OCI-LY1 (cell line): ENCODE data around the gene ELP2.

Experiments
- H2AFZ ChIP-seq: fragments of 200-600 bp; sonication (generic), shearing (Covaris generic); 2 replicates; pipeline ENCODE4 v1.6.0; 2014; ENCODE audit warnings: antibody characterized with exemption, mild to moderate bottlenecking, low read length
- H3F3A ChIP-seq: fragments of 200-600 bp; sonication (generic), shearing (Covaris generic); 2 replicates; pipeline ENCODE4 v1.6.0; 2014; ENCODE audit warnings: mild to moderate bottlenecking, antibody characterized with exemption, low read length, moderate library complexity; ENCODE audit not compliant: insufficient read depth
- H3K27ac ChIP-seq: fragments of 200-600 bp; sonication (generic); 2 replicates; pipeline ENCODE4 v1.5.1; 2014; ENCODE audit warnings: low read length, mixed run types, mild to moderate bottlenecking, low read depth; ENCODE audit not compliant: poor library complexity, severe bottlenecking
- H3K27me3 ChIP-seq: fragments of 200-600 bp; sonication (generic); 2 replicates; pipeline ENCODE4 v1.6.0; 2014; ENCODE audit warnings: antibody characterized with exemption, mild to moderate bottlenecking, low read length, moderate library complexity; ENCODE audit not compliant: insufficient read depth
- H3K36me3 ChIP-seq: fragments of 200-600 bp; sonication (generic); 2 replicates; pipeline ENCODE4 v1.6.1; 2014; ENCODE audit warnings: mild to moderate bottlenecking, antibody characterized with exemption, low read length, moderate library complexity, mixed read lengths; ENCODE audit not compliant: insufficient read depth
- H3K4me1 ChIP-seq: fragments of 200-600 bp; sonication (generic); 2 replicates; pipeline ENCODE4 v1.5.1; 2014; ENCODE audit warnings: mild to moderate bottlenecking, low read length, moderate library complexity; ENCODE audit not compliant: insufficient read depth, severe bottlenecking
- H3K4me2 ChIP-seq: fragments of 200-600 bp; sonication (generic), shearing (Covaris generic); 2 replicates; pipeline ENCODE4 v1.6.1; 2014; ENCODE audit warnings: low read length
- H3K4me3 ChIP-seq: fragments of 200-600 bp; sonication (generic); 2 replicates; pipeline ENCODE4 v1.5.1; 2014; ENCODE audit warnings: low read length, low read depth, mild to moderate bottlenecking, mixed read lengths; ENCODE audit not compliant: poor library complexity, severe bottlenecking
- H3K79me2 ChIP-seq: fragments of 200-600 bp; shearing (Covaris generic); 2 replicates; pipeline ENCODE4 v1.6.1; 2016; ENCODE audit warnings: mixed run types, low read length, mixed read lengths; ENCODE audit not compliant: insufficient read depth
- H3K9ac ChIP-seq: fragments of 200-600 bp; sonication (generic), shearing (Covaris generic); 2 replicates; pipeline ENCODE4 v1.6.1; 2014; ENCODE audit warnings: mild to moderate bottlenecking, low read length, mixed read lengths
- H3K9me2 ChIP-seq: fragments of 200-600 bp; sonication (generic), shearing (Covaris generic); 2 replicates; pipeline ENCODE4 v1.6.1; 2014; ENCODE audit warnings: low read depth, mild to moderate bottlenecking, low read length, mixed read lengths
- H3K9me3 ChIP-seq: fragments of 200-600 bp; shearing (Covaris generic); 2 replicates; pipeline ENCODE4 v1.6.1; 2014; ENCODE audit warnings: low read length, mixed read lengths
- H4K20me1 ChIP-seq: fragments of 200-600 bp; sonication (generic), shearing (Covaris generic); 2 replicates; pipeline ENCODE4 v1.6.0; 2016; ENCODE audit warnings: mild to moderate bottlenecking, low read length; ENCODE audit not compliant: insufficient read depth
- EZH2 ChIP-seq: fragments of 200-600 bp; sonication (generic), shearing (Covaris generic); IDR thresholded peaks from 2 replicates; pipeline ENCODE4 v1.8.0; 2017; ENCODE audit warnings: borderline replicate concordance, mixed run types, mild to moderate bottlenecking, antibody characterized with exemption, low read length, moderate library complexity, mixed read lengths
- TF ChIP-seq, protein P1 (sequence below): fragments of 200-600 bp; sonication (generic), shearing (Covaris generic); IDR thresholded peaks from 2 replicates; pipeline ENCODE4 v1.5.1; 2017; ENCODE audit warnings: mild to moderate bottlenecking, antibody characterized with exemption, low read length, moderate library complexity, mixed read lengths

Gene ELP2

GRCh38 chr18:36183987-36184386 lies 54.3 kb downstream of the ELP2 start:
- Histone ChIP-seq H3K27me3 (peaks cover 5% of the 10 kb centered on the region; the same call in 1 of the 2 replicates), H3K4me3 (no peak overlapping the region)

DNA sequence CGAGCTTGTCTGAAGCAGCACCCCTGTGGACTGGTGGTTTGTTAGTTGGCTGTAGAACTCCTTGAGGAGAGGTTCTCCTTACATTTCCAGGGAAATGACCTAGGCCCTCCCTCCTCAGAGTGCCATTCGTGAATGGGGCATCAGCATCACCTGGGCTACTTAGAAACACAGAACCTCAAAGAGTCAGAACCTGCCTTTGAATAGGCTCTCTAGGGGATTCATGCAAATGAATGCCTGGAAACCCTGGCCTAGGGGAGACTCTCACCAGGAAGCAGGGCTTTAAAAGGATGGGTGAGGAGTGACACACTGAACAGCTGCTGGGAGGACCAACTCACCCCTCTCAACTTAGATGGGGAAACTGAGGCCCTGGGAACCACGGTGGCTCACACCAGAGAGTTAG lies 55.5 kb downstream of the ELP2 start:
- peaks cover 21% of the 10 kb centered on the region for H3K4me1 ChIP-seq
- no peak overlapping the region for H3K4me3 ChIP-seq
- peaks cover 5% of the 10 kb centered on the region; the same call in 1 of the 2 replicates for H3K27me3 ChIP-seq
- H3K27ac ChIP-seq = no peak overlapping the region
- H3K9ac ChIP-seq = no peak overlapping the region
- no peaks in the 10 kb centered on the region; the same call in 1 of the 2 replicates for H3F3A ChIP-seq
- H3K9me2 ChIP-seq = no peaks in the 10 kb centered on the region
- no peaks in the 10 kb centered on the region for H3K9me3 ChIP-seq
- no peaks in the 10 kb centered on the region for H3K79me2 ChIP-seq
- no peak overlapping the region for H3K4me2 ChIP-seq
- TF ChIP-seq, protein P1, sequence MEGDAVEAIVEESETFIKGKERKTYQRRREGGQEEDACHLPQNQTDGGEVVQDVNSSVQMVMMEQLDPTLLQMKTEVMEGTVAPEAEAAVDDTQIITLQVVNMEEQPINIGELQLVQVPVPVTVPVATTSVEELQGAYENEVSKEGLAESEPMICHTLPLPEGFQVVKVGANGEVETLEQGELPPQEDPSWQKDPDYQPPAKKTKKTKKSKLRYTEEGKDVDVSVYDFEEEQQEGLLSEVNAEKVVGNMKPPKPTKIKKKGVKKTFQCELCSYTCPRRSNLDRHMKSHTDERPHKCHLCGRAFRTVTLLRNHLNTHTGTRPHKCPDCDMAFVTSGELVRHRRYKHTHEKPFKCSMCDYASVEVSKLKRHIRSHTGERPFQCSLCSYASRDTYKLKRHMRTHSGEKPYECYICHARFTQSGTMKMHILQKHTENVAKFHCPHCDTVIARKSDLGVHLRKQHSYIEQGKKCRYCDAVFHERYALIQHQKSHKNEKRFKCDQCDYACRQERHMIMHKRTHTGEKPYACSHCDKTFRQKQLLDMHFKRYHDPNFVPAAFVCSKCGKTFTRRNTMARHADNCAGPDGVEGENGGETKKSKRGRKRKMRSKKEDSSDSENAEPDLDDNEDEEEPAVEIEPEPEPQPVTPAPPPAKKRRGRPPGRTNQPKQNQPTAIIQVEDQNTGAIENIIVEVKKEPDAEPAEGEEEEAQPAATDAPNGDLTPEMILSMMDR = no peak
- no peak for TF ChIP-seq EZH2
- H3K36me3 ChIP-seq = no peaks in the 10 kb centered on the region
- H4K20me1 ChIP-seq = no peaks in the 10 kb centered on the region
- H2AFZ ChIP-seq = no peak overlapping the region

More at GRCh38 chr18:36183987-36184386, 54.3 kb downstream of the ELP2 start:
- H3K36me3 ChIP-seq = no peaks in the 10 kb centered on the region
- no peak overlapping the region for H2AFZ ChIP-seq
- no peaks in the 10 kb centered on the region for H3K9me2 ChIP-seq
- TF ChIP-seq, protein P1 = no peak
- no peak for TF ChIP-seq EZH2
- no peak overlapping the region for H3K4me2 ChIP-seq
- H3F3A ChIP-seq = no peaks in the 10 kb centered on the region; the same call in 1 of the 2 replicates
- no peak overlapping the region for H3K9ac ChIP-seq
- H4K20me1 ChIP-seq = no peaks in the 10 kb centered on the region
- no peaks in the 10 kb centered on the region for H3K79me2 ChIP-seq
- H3K4me1 ChIP-seq = peaks cover 21% of the 10 kb centered on the region
- H3K27ac ChIP-seq = no peak overlapping the region
- no peaks in the 10 kb centered on the region for H3K9me3 ChIP-seq

- H4K20me1 ChIP-seq = no peaks in the 10 kb centered on the region
- H2AFZ ChIP-seq = no peak overlapping the region
- H3K9me2 ChIP-seq = no peaks in the 10 kb centered on the region
- H3K36me3 ChIP-seq = no peaks in the 10 kb centered on the region
- no peak overlapping the region for H3K4me2 ChIP-seq
- no peaks in the 10 kb centered on the region for H3K79me2 ChIP-seq
- H3K27ac ChIP-seq = no peak overlapping the region
- peaks cover 5% of the 10 kb centered on the region; the same call in 1 of the 2 replicates for H3K27me3 ChIP-seq
- peaks cover 21% of the 10 kb centered on the region for H3K4me1 ChIP-seq
- H3K9ac ChIP-seq = no peak overlapping the region
- no peaks in the 10 kb centered on the region for H3F3A ChIP-seq
- TF ChIP-seq EZH2 = no peak
- TF ChIP-seq, protein P1 = no peak
- H3K4me3 ChIP-seq = no peak overlapping the region
- H3K9me3 ChIP-seq = no peaks in the 10 kb centered on the region
These were observed 56.3 kb downstream of the ELP2 start for GRCh38 chr18:36185901-36186460.
